K562 (cell line): ENCODE results near the gene VCAN. TPM values are rescaled to one million over a fixed set of nuclear protein-coding genes. Genes with fewer than 3 reads are reported as not detected.

Experiments
- ATAC-seq: fragments of 200-7000 bp; cut with Tn5 transposase; 3 replicates; pipeline ENCODE4 v1.9.1; 2020; ENCODE audit warnings: moderate library complexity
- BruUV-seq: library from RNA; stranded (reverse); fragments of 400-500 nt; replicated peaks from 2 replicates; lab custom pipeline; 2021; lab: Mats Ljungman, UMichigan
- CTCF ChIA-PET: fragments of 300-600 bp; formaldehyde crosslinking; extraction: SDS; loops from one replicate; lab custom pipeline; 2021; ENCODE audit warnings: low intra/inter-chr PET ratio; lab: Yijun Ruan, JAX
- POLR2A ChIA-PET: fragments of 300-600, 350-650 bp; sonication (Branson Sonifier 250); formaldehyde crosslinking; extraction: SDS; loops from one replicate; lab custom pipeline; 2021; ENCODE audit warnings: antibody characterized with exemption, inconsistent platforms; lab: Yijun Ruan, JAX
- DNase-seq, 4 experiments: peaks; one replicate each; pipeline versions ENCODE4 v3.0.0 to v3.0.0-alpha.2; 2011 to 2018; ENCODE audit warnings: low spot score in 3 of 4, mixed read lengths in 3 of 4; ENCODE audit errors: extremely low read depth in 1 of 4
- FAIRE-seq: peaks from 2 replicates; lab custom pipeline; 2011; peaks lifted over from hg19 to GRCh38; lab: Jason Lieb, UNC
- H2AFZ ChIP-seq: 2 replicates; pipeline ENCODE4 v1.6.0; 2011; ENCODE audit warnings: low read depth, low read length, control low read depth, inconsistent platforms
- H3K27ac ChIP-seq: fragments of 200-600 bp; 3 replicates; pipeline ENCODE4 v1.8.0; 2011; ENCODE audit warnings: low read depth, mild to moderate bottlenecking, control low read depth, inconsistent platforms, low read length, moderate library complexity, mixed read lengths; ENCODE audit errors: extremely low read depth
- H3K27me3 ChIP-seq, 2 experiments: fragments of 300-600 bp in 1 of 2; 2 replicates in 1 of 2; 3 replicates in 1 of 2; pipeline versions ENCODE4 v1.6.0 to v1.8.0; 2011; ENCODE audit warnings: inconsistent platforms in 2 of 2, low read length in 2 of 2, mild to moderate bottlenecking in 1 of 2, mixed read lengths in 1 of 2, moderate library complexity in 1 of 2; ENCODE audit not compliant: control insufficient read depth in 2 of 2, insufficient read depth in 2 of 2
- H3K36me3 ChIP-seq: fragments of 300-600 bp; 3 replicates; pipeline ENCODE4 v1.8.0; 2011; ENCODE audit warnings: mild to moderate bottlenecking, low read length, inconsistent platforms; ENCODE audit not compliant: control insufficient read depth, insufficient read depth
- H3K4me1 ChIP-seq, 2 experiments: fragments of 200-600 bp in 1 of 2; replicated peaks in 1 of 2; 2 replicates in 1 of 2; 3 replicates in 1 of 2; pipeline versions ENCODE4 v1.5.1 to v1.8.0; 2011; ENCODE audit warnings: inconsistent platforms in 2 of 2, low read length in 2 of 2, mild to moderate bottlenecking in 1 of 2, mixed read lengths in 1 of 2, moderate library complexity in 1 of 2; ENCODE audit not compliant: control insufficient read depth in 2 of 2, insufficient read depth in 2 of 2
- H3K4me2 ChIP-seq: 2 replicates; pipeline ENCODE4 v1.6.1; 2011; ENCODE audit warnings: low read length, control low read depth, inconsistent platforms, mixed read lengths; ENCODE audit not compliant: insufficient read depth
- H3K4me3 ChIP-seq: fragments of 200-600 bp; sonication (generic), shearing (Covaris generic); 2 replicates; pipeline ENCODE4 v1.5.1; 2016; ENCODE audit warnings: control low read depth, inconsistent platforms
- H3K79me2 ChIP-seq: fragments of 200-600 bp; 3 replicates; pipeline ENCODE4 v1.8.0; 2011; ENCODE audit warnings: low read length, inconsistent platforms; ENCODE audit not compliant: control insufficient read depth, insufficient read depth
- H3K9ac ChIP-seq, 2 experiments: 2 replicates each; pipeline versions ENCODE4 v1.6.0 to v1.6.1; 2011; ENCODE audit warnings: low read depth in 2 of 2, low read length in 2 of 2, control low read depth in 1 of 2, inconsistent platforms in 1 of 2, mild to moderate bottlenecking in 1 of 2, mixed read lengths in 1 of 2; ENCODE audit not compliant: insufficient read depth in 1 of 2
- H3K9me1 ChIP-seq: one replicate; pipeline ENCODE4 v1.6.0; 2011; ENCODE audit warnings: inconsistent platforms, mild to moderate bottlenecking, low read length, moderate library complexity; ENCODE audit not compliant: control insufficient read depth, insufficient read depth
- H3K9me3 ChIP-seq: replicated peaks from 2 replicates; pipeline ENCODE4 v1.5.1; 2011; ENCODE audit warnings: low read depth, low read length, inconsistent platforms; ENCODE audit not compliant: control insufficient read depth, insufficient read depth
- H4K20me1 ChIP-seq: replicated peaks from 2 replicates; pipeline ENCODE4 v1.6.1; 2011; ENCODE audit warnings: low read length, inconsistent platforms, mixed read lengths; ENCODE audit not compliant: control insufficient read depth, insufficient read depth
- ATF7 ChIP-seq: fragments of 450-650 bp; IDR thresholded peaks from 2 replicates; pipeline ENCODE4 v1.7.1; 2014; ENCODE audit warnings: mild to moderate bottlenecking, moderate library complexity
- CEBPB ChIP-seq: fragments of 450-650 bp; IDR thresholded peaks from 2 replicates; pipeline ENCODE4 v1.6.1; 2016; ENCODE audit warnings: missing genetic modification characterization, missing compliant biosample characterization
- CEBPG ChIP-seq, 3 experiments: fragments of 200-800 bp in 1 of 3; sonication (Bioruptor generic) in 1 of 3; sonication (generic) in 1 of 3; formaldehyde crosslinking in 1 of 3; IDR thresholded peaks in 2 of 3; conservative IDR thresholded peaks in 1 of 3; 2 replicates each; pipeline versions ENCODE4 v1.6.1 to v1.8.0; 2016 to 2022; ENCODE audit warnings: missing compliant biosample characterization in 2 of 3, missing genetic modification characterization in 2 of 3, mild to moderate bottlenecking in 1 of 3, missing genetic modification reagents in 1 of 3
- CTBP1 ChIP-seq: fragments of 450-650 bp; IDR thresholded peaks from 2 replicates; pipeline ENCODE4 v1.6.1; 2016; ENCODE audit warnings: borderline replicate concordance
- FOSL1 ChIP-seq: fragments of 200-800 bp; sonication (Bioruptor generic); conservative IDR thresholded peaks from 2 replicates; pipeline ENCODE4 v1.6.1; 2016; ENCODE audit warnings: missing genetic modification characterization, missing compliant biosample characterization
- FOXA3 ChIP-seq, 2 experiments: fragments of 450-650 bp in 1 of 2; sonication (generic) in 1 of 2; formaldehyde crosslinking; IDR thresholded peaks in 1 of 2; conservative IDR thresholded peaks in 1 of 2; 2 replicates each; pipeline versions ENCODE4 v1.4.0 to v1.8.0; 2020 to 2022; ENCODE audit warnings: mild to moderate bottlenecking in 2 of 2, missing genetic modification reagents in 1 of 2
- HSF4 ChIP-seq: fragments of 250-450 bp; sonication (Bioruptor Pico); IDR thresholded peaks from 2 replicates; pipeline ENCODE4 v2.1.2; 2022; ENCODE audit warnings: mild to moderate bottlenecking, moderate library complexity, borderline replicate concordance
- MAFG ChIP-seq: fragments of 450-650 bp; conservative IDR thresholded peaks from 2 replicates; pipeline ENCODE4 v1.6.1; 2016; ENCODE audit warnings: missing genetic modification characterization, missing compliant biosample characterization
- MCM2 ChIP-seq: fragments of 450-650 bp; IDR thresholded peaks from 2 replicates; pipeline ENCODE4 v1.6.1; 2017; ENCODE audit warnings: low read depth, mild to moderate bottlenecking
- PHB ChIP-seq: fragments of 250-450 bp; sonication (Bioruptor Pico); IDR thresholded peaks from 2 replicates; pipeline ENCODE4 v1.5.0; 2021
- ZNF644 ChIP-seq: fragments of 200-800 bp; sonication (Bioruptor generic); IDR thresholded peaks from 2 replicates; pipeline ENCODE4 v1.6.1; 2016; ENCODE audit warnings: low read depth, missing genetic modification characterization, missing compliant biosample characterization
- ZNF778 ChIP-seq: fragments of 450-650 bp; formaldehyde crosslinking; IDR thresholded peaks from 2 replicates; pipeline ENCODE4 v1.4.0; 2020; ENCODE audit warnings: mild to moderate bottlenecking, moderate library complexity
- WGBS: fragments of 100-300 bp; shearing (Covaris generic); methylation state at CpG from one replicate; pipeline ENCODE4 v1.1.6; 2016; ENCODE audit warnings: low coverage, mixed read lengths; ENCODE audit not compliant: insufficient coverage; ENCODE audit errors: missing lambda C conversion rate; 5-methylcytosine and 5-hydroxymethylcytosine counted together
- in situ Hi-C: fragments of 300-500 bp; cut with MboI; formaldehyde crosslinking; loops from 4 replicates; pipeline ENCODE4 v1.15.0; 2018; ENCODE audit warnings: inconsistent platforms, mixed read lengths
- intact Hi-C: fragments of 100-400 bp; cut with micrococcal nuclease; formaldehyde crosslinking; loops from 2 replicates; pipeline ENCODE4 v1.14.2; 2022
- polyA plus RNA-seq, 8 experiments: library from polyadenylated mRNA; depleted of rRNA in 4 of 8; stranded (reverse) in 5 of 8; unstranded in 3 of 8; fragments of >200 nt; fragmentation: Nextera tagmentation in 2 of 8; fragmentation: Illumina TruSeq in 1 of 8; extraction: Ambion mirVana in 2 of 8; extraction: Trizol in 1 of 8; gene quantifications; 2 replicates each; pipeline versions ENCODE4 v1.2.1 to v1.2.3, GENCODE V29; 2011 to 2014; ENCODE audit warnings: inconsistent platforms in 1 of 8, missing spikeins in 1 of 8
- total RNA-seq, 7 experiments: library from RNA; depleted of rRNA in 6 of 7; stranded (reverse); fragments of >200 nt in 6 of 7; fragmentation: Illumina TruSeq in 2 of 7; extraction: Trizol in 2 of 7; gene quantifications; 2 replicates each; pipeline versions ENCODE4 v1.2.1 to v1.2.3, GENCODE V29; 2011 to 2021; ENCODE audit warnings: low replicate concordance in 1 of 7
- TF ChIP-seq, protein P1 (sequence below): fragments of 250-450 bp; sonication (Bioruptor Pico); IDR thresholded peaks from 2 replicates; pipeline ENCODE4 v1.8.0; 2022; ENCODE audit warnings: moderate library complexity, mild to moderate bottlenecking, inconsistent platforms
- TF ChIP-seq, protein P2 (sequence below), 2 experiments: fragments of 450-650 bp; IDR thresholded peaks; 2 replicates each; pipeline ENCODE4 v1.6.1; 2018; ENCODE audit warnings: mild to moderate bottlenecking in 2 of 2, low read depth in 1 of 2; ENCODE audit not compliant: partially characterized antibody in 2 of 2
- TF ChIP-seq, protein P3 (sequence below): fragments of 450-650 bp; formaldehyde crosslinking; conservative IDR thresholded peaks from 2 replicates; pipeline ENCODE4 v1.4.0; 2022; ENCODE audit warnings: mild to moderate bottlenecking, missing genetic modification characterization

VCAN gene
- total and polyA plus RNA-seq, 9 of the 15 experiments (the other 6 are each of a cell fraction or from before 2014, with no cell fraction given): 0.01 to 0.33 (median 0.05) TPM

DNA sequence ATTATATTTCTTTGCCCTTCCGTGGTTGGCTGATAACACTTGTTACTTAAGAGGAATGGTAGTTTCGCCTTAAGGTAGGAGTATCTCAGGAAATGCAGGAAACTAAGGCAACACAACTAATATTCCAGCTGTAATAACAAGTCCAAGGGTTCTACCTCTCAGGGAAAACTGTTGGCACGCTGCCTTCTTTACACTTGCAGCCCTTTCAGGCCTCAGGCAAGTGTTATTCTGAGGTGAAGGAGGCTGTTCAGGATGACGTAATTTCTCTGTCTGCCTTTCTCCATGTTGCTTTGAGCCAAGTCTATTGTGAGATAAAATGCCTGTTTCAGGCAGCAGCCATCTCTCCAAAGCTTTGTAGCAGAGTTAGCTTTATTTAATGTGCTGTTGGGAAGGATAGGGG, 38.0 kb downstream of the VCAN start:
- H3K9me1 ChIP-seq: no peaks in the 10 kb centered on the region
- intact Hi-C loops: no loop called here
- no peak overlapping the region for H3K4me2 ChIP-seq
- H3K9me3 ChIP-seq: no peaks in the 10 kb centered on the region
- DNase-seq: peak in 1 of 4 experiments; percentile 5
- no peaks in the 10 kb centered on the region for H4K20me1 ChIP-seq
- no peak for FAIRE-seq
- no TSS peak for BruUV-seq
- H3K27ac ChIP-seq: no peak overlapping the region
- H3K27me3 ChIP-seq: no peaks in the 10 kb centered on the region
- no peaks in the 10 kb centered on the region for H3K36me3 ChIP-seq
- ChIA-PET POLR2A (no interaction called here), CTCF (no interaction called here)
- no peak overlapping the region for H3K9ac ChIP-seq
- ATAC-seq: peak; percentile 57
- WGBS: 4% methylated on average over 4 of the region's 4 CpGs
- no peaks in the 10 kb centered on the region for H3K79me2 ChIP-seq
- H2AFZ ChIP-seq: peak overlapping the region; percentile 69
- in situ Hi-C loops: no loop called here
- H3K4me1 ChIP-seq: 0 out of 5 replicates have a peak, but pooled peaks cover 0 to 2% of the 10 kb centered on the region in 2 experiments
- H3K4me3 ChIP-seq: no peak overlapping the region
- TF ChIP-seq MAFG (tag) (no peak), FOXA3 (CRISPR knock-in tag; conservative IDR thresholded peaks at IDR 0.05 in 1 of 2, IDR thresholded peaks at IDR 0.05 in 1 of 2) (no peak), FOSL1 (tag) (no peak), PHB (CRISPR knock-in tag) (no peak), CTBP1 (no peak), CEBPG (CRISPR knock-in tag; IDR thresholded peaks at IDR 0.05) (no peak), CEBPG (tag; conservative IDR thresholded peaks at IDR 0.05 in 1 of 2, IDR thresholded peaks at IDR 0.05 in 1 of 2) (peak; percentile 44 to 63; a peak in 2 of 4 replicates), ATF7 (peak; percentile 90), CEBPB (peak; percentile 17; the same call in 1 of the 2 replicates), ZNF644 (tag) (no peak), ZNF778 (CRISPR knock-in tag) (no peak), HSF4 (CRISPR knock-in tag) (no peak), MCM2 (no peak)
- TF ChIP-seq, protein P1, sequence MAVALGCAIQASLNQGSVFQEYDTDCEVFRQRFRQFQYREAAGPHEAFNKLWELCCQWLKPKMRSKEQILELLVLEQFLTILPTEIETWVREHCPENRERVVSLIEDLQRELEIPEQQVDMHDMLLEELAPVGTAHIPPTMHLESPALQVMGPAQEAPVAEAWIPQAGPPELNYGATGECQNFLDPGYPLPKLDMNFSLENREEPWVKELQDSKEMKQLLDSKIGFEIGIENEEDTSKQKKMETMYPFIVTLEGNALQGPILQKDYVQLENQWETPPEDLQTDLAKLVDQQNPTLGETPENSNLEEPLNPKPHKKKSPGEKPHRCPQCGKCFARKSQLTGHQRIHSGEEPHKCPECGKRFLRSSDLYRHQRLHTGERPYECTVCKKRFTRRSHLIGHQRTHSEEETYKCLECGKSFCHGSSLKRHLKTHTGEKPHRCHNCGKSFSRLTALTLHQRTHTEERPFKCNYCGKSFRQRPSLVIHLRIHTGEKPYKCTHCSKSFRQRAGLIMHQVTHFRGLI: no peak
- TF ChIP-seq, protein P2, sequence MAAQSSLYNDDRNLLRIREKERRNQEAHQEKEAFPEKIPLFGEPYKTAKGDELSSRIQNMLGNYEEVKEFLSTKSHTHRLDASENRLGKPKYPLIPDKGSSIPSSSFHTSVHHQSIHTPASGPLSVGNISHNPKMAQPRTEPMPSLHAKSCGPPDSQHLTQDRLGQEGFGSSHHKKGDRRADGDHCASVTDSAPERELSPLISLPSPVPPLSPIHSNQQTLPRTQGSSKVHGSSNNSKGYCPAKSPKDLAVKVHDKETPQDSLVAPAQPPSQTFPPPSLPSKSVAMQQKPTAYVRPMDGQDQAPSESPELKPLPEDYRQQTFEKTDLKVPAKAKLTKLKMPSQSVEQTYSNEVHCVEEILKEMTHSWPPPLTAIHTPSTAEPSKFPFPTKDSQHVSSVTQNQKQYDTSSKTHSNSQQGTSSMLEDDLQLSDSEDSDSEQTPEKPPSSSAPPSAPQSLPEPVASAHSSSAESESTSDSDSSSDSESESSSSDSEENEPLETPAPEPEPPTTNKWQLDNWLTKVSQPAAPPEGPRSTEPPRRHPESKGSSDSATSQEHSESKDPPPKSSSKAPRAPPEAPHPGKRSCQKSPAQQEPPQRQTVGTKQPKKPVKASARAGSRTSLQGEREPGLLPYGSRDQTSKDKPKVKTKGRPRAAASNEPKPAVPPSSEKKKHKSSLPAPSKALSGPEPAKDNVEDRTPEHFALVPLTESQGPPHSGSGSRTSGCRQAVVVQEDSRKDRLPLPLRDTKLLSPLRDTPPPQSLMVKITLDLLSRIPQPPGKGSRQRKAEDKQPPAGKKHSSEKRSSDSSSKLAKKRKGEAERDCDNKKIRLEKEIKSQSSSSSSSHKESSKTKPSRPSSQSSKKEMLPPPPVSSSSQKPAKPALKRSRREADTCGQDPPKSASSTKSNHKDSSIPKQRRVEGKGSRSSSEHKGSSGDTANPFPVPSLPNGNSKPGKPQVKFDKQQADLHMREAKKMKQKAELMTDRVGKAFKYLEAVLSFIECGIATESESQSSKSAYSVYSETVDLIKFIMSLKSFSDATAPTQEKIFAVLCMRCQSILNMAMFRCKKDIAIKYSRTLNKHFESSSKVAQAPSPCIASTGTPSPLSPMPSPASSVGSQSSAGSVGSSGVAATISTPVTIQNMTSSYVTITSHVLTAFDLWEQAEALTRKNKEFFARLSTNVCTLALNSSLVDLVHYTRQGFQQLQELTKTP (IDR thresholded peaks at IDR 0.05; ENCODE audit: low read depth in 1 of 2, partially characterized antibody in 2 of 2): no peak
- TF ChIP-seq, protein P3, sequence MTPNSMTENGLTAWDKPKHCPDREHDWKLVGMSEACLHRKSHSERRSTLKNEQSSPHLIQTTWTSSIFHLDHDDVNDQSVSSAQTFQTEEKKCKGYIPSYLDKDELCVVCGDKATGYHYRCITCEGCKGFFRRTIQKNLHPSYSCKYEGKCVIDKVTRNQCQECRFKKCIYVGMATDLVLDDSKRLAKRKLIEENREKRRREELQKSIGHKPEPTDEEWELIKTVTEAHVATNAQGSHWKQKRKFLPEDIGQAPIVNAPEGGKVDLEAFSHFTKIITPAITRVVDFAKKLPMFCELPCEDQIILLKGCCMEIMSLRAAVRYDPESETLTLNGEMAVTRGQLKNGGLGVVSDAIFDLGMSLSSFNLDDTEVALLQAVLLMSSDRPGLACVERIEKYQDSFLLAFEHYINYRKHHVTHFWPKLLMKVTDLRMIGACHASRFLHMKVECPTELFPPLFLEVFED: no peak
